Liver (tissue), 9 donors: ENCODE results near the gene UBE2U. TPM values are rescaled to one million over a fixed set of nuclear protein-coding genes. Genes with fewer than 3 reads are reported as not detected.

ENCODE experiments used
- DNase-seq: peaks from one replicate; pipeline ENCODE4 v3.0.0-alpha.2; 2017; ENCODE audit warnings: low spot score
- H3K27ac ChIP-seq, 2 donors: one replicate each; pipeline ENCODE4 v1.7.0; 2013; ENCODE audit warnings: inconsistent platforms in 2 of 2, low read length in 2 of 2, control low read depth in 1 of 2, low read depth in 1 of 2, mild to moderate bottlenecking in 1 of 2
- H3K27me3 ChIP-seq, 4 donors: one replicate each; pipeline versions ENCODE4 v1.6.1 to v1.7.0; 2013; ENCODE audit warnings: low read length in 3 of 4, inconsistent platforms in 1 of 4, mild to moderate bottlenecking in 1 of 4, moderate library complexity in 1 of 4; ENCODE audit not compliant: control insufficient read depth in 4 of 4, insufficient read depth in 4 of 4
- H3K36me3 ChIP-seq, 4 donors: one replicate each; pipeline versions ENCODE4 v1.6.1 to v1.7.0; 2013; ENCODE audit warnings: low read length in 3 of 4, mild to moderate bottlenecking in 3 of 4, low read depth in 1 of 4, moderate library complexity in 1 of 4; ENCODE audit not compliant: control insufficient read depth in 4 of 4, insufficient read depth in 3 of 4
- H3K4me1 ChIP-seq, 4 donors: one replicate each; pipeline versions ENCODE4 v1.6.1 to v1.7.0; 2013; ENCODE audit warnings: low read length in 3 of 4, mild to moderate bottlenecking in 3 of 4, moderate library complexity in 1 of 4; ENCODE audit not compliant: control insufficient read depth in 4 of 4, insufficient read depth in 4 of 4
- H3K4me3 ChIP-seq, 3 donors: one replicate each; pipeline versions ENCODE4 v1.6.1 to v1.7.0; 2013; ENCODE audit warnings: low read length in 3 of 3, control low read depth in 1 of 3, low read depth in 1 of 3, mild to moderate bottlenecking in 1 of 3
- H3K9ac ChIP-seq, 2 donors: one replicate each; pipeline ENCODE4 v1.7.0; 2013; ENCODE audit warnings: low read length in 2 of 2, mild to moderate bottlenecking in 2 of 2, moderate library complexity in 2 of 2, control low read depth in 1 of 2, low read depth in 1 of 2
- H3K9me3 ChIP-seq, 4 donors: one replicate each; pipeline versions ENCODE4 v1.6.1 to v1.7.0; 2013; ENCODE audit warnings: low read length in 3 of 4; ENCODE audit not compliant: control insufficient read depth in 4 of 4
- EGR1 ChIP-seq, 2 donors: IDR thresholded peaks; 2 replicates each; pipeline ENCODE4 v1.6.1; 2016 to 2018; ENCODE audit warnings: antibody characterized with exemption in 2 of 2, low read depth in 2 of 2
- FOXA1 ChIP-seq: IDR thresholded peaks from 2 replicates; pipeline ENCODE4 v1.6.1; 2016; ENCODE audit warnings: antibody characterized with exemption
- FOXA2 ChIP-seq: IDR thresholded peaks from 2 replicates; pipeline ENCODE4 v1.6.1; 2016; ENCODE audit warnings: antibody characterized with exemption
- GABPA ChIP-seq, 2 donors: IDR thresholded peaks in 1 of 2; conservative IDR thresholded peaks in 1 of 2; 2 replicates each; pipeline ENCODE4 v1.6.1; 2016; ENCODE audit warnings: antibody characterized with exemption in 2 of 2, mild to moderate bottlenecking in 1 of 2, moderate library complexity in 1 of 2
- HNF4A ChIP-seq, 2 donors: conservative IDR thresholded peaks; 2 replicates each; pipeline ENCODE4 v1.6.1; 2016; ENCODE audit warnings: antibody characterized with exemption in 2 of 2, mild to moderate bottlenecking in 2 of 2
- HNF4G ChIP-seq: IDR thresholded peaks from 2 replicates; pipeline ENCODE4 v1.6.1; 2016; ENCODE audit warnings: antibody characterized with exemption
- JUND ChIP-seq, 2 donors: IDR thresholded peaks; 2 replicates each; pipeline ENCODE4 v1.6.1; 2016; ENCODE audit warnings: antibody characterized with exemption in 2 of 2
- NR2F2 ChIP-seq: IDR thresholded peaks from 2 replicates; pipeline ENCODE4 v1.6.1; 2016; ENCODE audit warnings: antibody characterized with exemption
- RAD21 ChIP-seq, 2 donors: IDR thresholded peaks; 2 replicates each; pipeline ENCODE4 v1.6.1; 2016; ENCODE audit warnings: antibody characterized with exemption in 2 of 2, mild to moderate bottlenecking in 2 of 2
- RXRA ChIP-seq, 2 donors: IDR thresholded peaks; 2 replicates each; pipeline ENCODE4 v1.6.1; 2017 to 2018; ENCODE audit warnings: antibody characterized with exemption in 2 of 2, mild to moderate bottlenecking in 1 of 2
- SP1 ChIP-seq: IDR thresholded peaks from 2 replicates; pipeline ENCODE4 v1.6.1; 2018; ENCODE audit warnings: antibody characterized with exemption, mild to moderate bottlenecking
- TAF1 ChIP-seq: conservative IDR thresholded peaks from 2 replicates; pipeline ENCODE4 v1.6.1; 2016; ENCODE audit warnings: antibody characterized with exemption, mild to moderate bottlenecking
- YY1 ChIP-seq: IDR thresholded peaks from 2 replicates; pipeline ENCODE4 v1.6.1; 2016; ENCODE audit warnings: antibody characterized with exemption, mild to moderate bottlenecking
- WGBS: extraction: QIAGEN DNeasy Blood & Tissue Kit; methylation state at CpG from one replicate; pipeline ENCODE4 v1.1.7; 2013; 5-methylcytosine and 5-hydroxymethylcytosine counted together
- polyA plus RNA-seq, 2 donors: library from polyadenylated mRNA; stranded (reverse) in 1 of 2; unstranded in 1 of 2; fragments of 200-250 nt in 1 of 2; fragments of >200 nt in 1 of 2; fragmentation: Nextera tagmentation in 1 of 2; extraction: Ambion mirVana in 1 of 2; gene quantifications; one replicate each; pipeline versions ENCODE4 v1.2.1 to v1.2.3, GENCODE V29; 2013 to 2015
- total RNA-seq, 2 donors: library from RNA; depleted of rRNA; stranded (reverse); fragments of >200 nt; gene quantifications; one replicate each; pipeline ENCODE4 v1.2.3, GENCODE V29; 2014
- TF ChIP-seq, protein P1 (sequence below): IDR thresholded peaks from 2 replicates; pipeline ENCODE4 v1.6.1; 2016; ENCODE audit warnings: antibody characterized with exemption
- TF ChIP-seq, protein P2 (sequence below): IDR thresholded peaks from 2 replicates; pipeline ENCODE4 v1.6.1; 2016; ENCODE audit warnings: antibody characterized with exemption, mild to moderate bottlenecking
- TF ChIP-seq, protein P3 (sequence below): IDR thresholded peaks from 2 replicates; pipeline ENCODE4 v1.6.1; 2016; ENCODE audit warnings: antibody characterized with exemption
- TF ChIP-seq, protein P4 (sequence below): fragments of 150-350 bp; IDR thresholded peaks from 2 replicates; pipeline ENCODE4 v1.5.1; 2017; ENCODE audit warnings: improper control_type of control experiment, low read depth, low read length; ENCODE audit not compliant: missing input control
- TF ChIP-seq, protein P5 (sequence below): IDR thresholded peaks from 2 replicates; pipeline ENCODE4 v1.6.1; 2016; ENCODE audit warnings: antibody characterized with exemption
- donor health status: healthy.
- donor health status: healthy.
- donor health status: healthy.
- donor health status: healthy.
- donor health status: healthy.

UBE2U gene
- total and polyA plus RNA-seq, 4 donors: not detected

DNA sequence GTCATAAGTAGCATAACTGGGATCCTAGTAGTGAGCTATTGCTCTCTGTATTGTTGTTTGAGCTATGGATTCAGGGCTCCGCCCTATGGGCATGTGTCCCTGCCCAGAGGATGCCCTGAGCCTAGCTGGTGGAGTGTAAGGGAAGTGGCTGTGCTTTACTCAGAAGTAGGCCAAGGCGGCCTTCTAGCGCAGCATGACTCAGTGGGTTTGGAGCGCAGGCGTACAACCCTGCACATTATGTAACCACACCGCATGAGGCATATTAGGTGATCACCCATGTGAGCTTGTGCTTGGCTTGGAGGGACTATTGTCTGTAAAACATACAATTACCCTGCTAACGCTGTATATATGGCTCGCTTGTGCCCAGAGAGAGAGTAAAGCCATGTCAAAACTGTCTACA, 11.1 kb upstream of the UBE2U start:
- no peaks in the 10 kb centered on the region for H3K27me3 ChIP-seq
- H3K36me3 ChIP-seq: no peaks in the 10 kb centered on the region
- no peaks in the 10 kb centered on the region for H3K9me3 ChIP-seq
- no peak overlapping the region for H3K9ac ChIP-seq
- TF ChIP-seq RAD21 (IDR thresholded peaks at IDR 0.05): no peak
- no peak for TF ChIP-seq HNF4A (conservative IDR thresholded peaks at IDR 0.05)
- TF ChIP-seq, protein P1, sequence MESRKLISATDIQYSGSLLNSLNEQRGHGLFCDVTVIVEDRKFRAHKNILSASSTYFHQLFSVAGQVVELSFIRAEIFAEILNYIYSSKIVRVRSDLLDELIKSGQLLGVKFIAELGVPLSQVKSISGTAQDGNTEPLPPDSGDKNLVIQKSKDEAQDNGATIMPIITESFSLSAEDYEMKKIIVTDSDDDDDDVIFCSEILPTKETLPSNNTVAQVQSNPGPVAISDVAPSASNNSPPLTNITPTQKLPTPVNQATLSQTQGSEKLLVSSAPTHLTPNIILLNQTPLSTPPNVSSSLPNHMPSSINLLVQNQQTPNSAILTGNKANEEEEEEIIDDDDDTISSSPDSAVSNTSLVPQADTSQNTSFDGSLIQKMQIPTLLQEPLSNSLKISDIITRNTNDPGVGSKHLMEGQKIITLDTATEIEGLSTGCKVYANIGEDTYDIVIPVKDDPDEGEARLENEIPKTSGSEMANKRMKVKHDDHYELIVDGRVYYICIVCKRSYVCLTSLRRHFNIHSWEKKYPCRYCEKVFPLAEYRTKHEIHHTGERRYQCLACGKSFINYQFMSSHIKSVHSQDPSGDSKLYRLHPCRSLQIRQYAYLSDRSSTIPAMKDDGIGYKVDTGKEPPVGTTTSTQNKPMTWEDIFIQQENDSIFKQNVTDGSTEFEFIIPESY: no peak
- TF ChIP-seq FOXA2: no peak
- TF ChIP-seq, protein P2, sequence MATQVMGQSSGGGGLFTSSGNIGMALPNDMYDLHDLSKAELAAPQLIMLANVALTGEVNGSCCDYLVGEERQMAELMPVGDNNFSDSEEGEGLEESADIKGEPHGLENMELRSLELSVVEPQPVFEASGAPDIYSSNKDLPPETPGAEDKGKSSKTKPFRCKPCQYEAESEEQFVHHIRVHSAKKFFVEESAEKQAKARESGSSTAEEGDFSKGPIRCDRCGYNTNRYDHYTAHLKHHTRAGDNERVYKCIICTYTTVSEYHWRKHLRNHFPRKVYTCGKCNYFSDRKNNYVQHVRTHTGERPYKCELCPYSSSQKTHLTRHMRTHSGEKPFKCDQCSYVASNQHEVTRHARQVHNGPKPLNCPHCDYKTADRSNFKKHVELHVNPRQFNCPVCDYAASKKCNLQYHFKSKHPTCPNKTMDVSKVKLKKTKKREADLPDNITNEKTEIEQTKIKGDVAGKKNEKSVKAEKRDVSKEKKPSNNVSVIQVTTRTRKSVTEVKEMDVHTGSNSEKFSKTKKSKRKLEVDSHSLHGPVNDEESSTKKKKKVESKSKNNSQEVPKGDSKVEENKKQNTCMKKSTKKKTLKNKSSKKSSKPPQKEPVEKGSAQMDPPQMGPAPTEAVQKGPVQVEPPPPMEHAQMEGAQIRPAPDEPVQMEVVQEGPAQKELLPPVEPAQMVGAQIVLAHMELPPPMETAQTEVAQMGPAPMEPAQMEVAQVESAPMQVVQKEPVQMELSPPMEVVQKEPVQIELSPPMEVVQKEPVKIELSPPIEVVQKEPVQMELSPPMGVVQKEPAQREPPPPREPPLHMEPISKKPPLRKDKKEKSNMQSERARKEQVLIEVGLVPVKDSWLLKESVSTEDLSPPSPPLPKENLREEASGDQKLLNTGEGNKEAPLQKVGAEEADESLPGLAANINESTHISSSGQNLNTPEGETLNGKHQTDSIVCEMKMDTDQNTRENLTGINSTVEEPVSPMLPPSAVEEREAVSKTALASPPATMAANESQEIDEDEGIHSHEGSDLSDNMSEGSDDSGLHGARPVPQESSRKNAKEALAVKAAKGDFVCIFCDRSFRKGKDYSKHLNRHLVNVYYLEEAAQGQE: no peak
- TF ChIP-seq, protein P3, sequence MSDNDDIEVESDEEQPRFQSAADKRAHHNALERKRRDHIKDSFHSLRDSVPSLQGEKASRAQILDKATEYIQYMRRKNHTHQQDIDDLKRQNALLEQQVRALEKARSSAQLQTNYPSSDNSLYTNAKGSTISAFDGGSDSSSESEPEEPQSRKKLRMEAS: no peak
- no peak for TF ChIP-seq YY1
- TF ChIP-seq RXRA (IDR thresholded peaks at IDR 0.05): no peak
- no peak for TF ChIP-seq EGR1 (IDR thresholded peaks at IDR 0.05; ENCODE audit: low read depth in 2 of 2)
- no peak for TF ChIP-seq SP1
- TF ChIP-seq, protein P4, sequence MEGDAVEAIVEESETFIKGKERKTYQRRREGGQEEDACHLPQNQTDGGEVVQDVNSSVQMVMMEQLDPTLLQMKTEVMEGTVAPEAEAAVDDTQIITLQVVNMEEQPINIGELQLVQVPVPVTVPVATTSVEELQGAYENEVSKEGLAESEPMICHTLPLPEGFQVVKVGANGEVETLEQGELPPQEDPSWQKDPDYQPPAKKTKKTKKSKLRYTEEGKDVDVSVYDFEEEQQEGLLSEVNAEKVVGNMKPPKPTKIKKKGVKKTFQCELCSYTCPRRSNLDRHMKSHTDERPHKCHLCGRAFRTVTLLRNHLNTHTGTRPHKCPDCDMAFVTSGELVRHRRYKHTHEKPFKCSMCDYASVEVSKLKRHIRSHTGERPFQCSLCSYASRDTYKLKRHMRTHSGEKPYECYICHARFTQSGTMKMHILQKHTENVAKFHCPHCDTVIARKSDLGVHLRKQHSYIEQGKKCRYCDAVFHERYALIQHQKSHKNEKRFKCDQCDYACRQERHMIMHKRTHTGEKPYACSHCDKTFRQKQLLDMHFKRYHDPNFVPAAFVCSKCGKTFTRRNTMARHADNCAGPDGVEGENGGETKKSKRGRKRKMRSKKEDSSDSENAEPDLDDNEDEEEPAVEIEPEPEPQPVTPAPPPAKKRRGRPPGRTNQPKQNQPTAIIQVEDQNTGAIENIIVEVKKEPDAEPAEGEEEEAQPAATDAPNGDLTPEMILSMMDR: no peak
- no peak for TF ChIP-seq HNF4G
- TF ChIP-seq, protein P5, sequence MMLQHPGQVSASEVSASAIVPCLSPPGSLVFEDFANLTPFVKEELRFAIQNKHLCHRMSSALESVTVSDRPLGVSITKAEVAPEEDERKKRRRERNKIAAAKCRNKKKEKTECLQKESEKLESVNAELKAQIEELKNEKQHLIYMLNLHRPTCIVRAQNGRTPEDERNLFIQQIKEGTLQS: no peak
- no peak for TF ChIP-seq NR2F2
- no peak for TF ChIP-seq TAF1
- no peak for TF ChIP-seq GABPA (IDR thresholded peaks at IDR 0.05 in 1 of 2, conservative IDR thresholded peaks at IDR 0.05 in 1 of 2)
- no peak for TF ChIP-seq FOXA1
- no peak for TF ChIP-seq JUND (IDR thresholded peaks at IDR 0.05)
- no peaks in the 10 kb centered on the region for H3K4me1 ChIP-seq
- no peak overlapping the region for H3K27ac ChIP-seq
- over 99% methylated on average over 8 of the region's 8 CpGs for WGBS
- no peak for DNase-seq
- H3K4me3 ChIP-seq: no peak overlapping the region
